ENCODE measurements around the gene CYP4V2.

DNA sequence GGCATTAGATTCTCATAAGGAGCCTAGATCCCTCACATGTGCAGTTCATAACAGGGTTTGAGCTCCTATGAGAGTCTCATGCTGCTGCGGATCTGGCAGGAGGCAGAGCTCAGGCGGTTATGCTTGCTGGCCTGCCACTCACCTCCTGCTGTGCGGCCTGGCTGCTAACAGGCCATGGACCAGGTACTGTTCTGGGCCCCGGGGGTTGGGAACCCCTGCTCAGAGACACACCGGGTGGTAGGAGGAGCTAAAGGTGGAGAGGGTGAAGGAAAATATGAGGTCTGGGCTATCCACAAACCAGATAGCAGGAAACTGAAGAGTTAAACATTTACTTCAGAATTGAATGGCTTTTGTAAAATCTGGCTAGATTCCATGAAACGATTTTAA, 68.7 kb downstream of the CYP4V2 start:
- TF ChIP-seq, protein P1, sequence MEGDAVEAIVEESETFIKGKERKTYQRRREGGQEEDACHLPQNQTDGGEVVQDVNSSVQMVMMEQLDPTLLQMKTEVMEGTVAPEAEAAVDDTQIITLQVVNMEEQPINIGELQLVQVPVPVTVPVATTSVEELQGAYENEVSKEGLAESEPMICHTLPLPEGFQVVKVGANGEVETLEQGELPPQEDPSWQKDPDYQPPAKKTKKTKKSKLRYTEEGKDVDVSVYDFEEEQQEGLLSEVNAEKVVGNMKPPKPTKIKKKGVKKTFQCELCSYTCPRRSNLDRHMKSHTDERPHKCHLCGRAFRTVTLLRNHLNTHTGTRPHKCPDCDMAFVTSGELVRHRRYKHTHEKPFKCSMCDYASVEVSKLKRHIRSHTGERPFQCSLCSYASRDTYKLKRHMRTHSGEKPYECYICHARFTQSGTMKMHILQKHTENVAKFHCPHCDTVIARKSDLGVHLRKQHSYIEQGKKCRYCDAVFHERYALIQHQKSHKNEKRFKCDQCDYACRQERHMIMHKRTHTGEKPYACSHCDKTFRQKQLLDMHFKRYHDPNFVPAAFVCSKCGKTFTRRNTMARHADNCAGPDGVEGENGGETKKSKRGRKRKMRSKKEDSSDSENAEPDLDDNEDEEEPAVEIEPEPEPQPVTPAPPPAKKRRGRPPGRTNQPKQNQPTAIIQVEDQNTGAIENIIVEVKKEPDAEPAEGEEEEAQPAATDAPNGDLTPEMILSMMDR (IDR thresholded peaks at IDR 0.05), result no peak
- no peak for TF ChIP-seq POLR2A (IDR thresholded peaks at IDR 0.05)

Measured in lower leg skin (tissue), 3 donors.